K562 (cell line): Measurements from ENCODE around the gene GCHFR. TPM values are rescaled to one million over a fixed set of nuclear protein-coding genes. Genes with fewer than 3 reads are reported as not detected.

ENCODE experiments used
- ATAC-seq: fragments of 200-7000 bp; cut with Tn5 transposase; 3 replicates; pipeline ENCODE4 v1.9.1; 2020; ENCODE audit warnings: moderate library complexity
- BruUV-seq: library from RNA; stranded (reverse); fragments of 400-500 nt; replicated peaks from 2 replicates; lab custom pipeline; 2021; lab: Mats Ljungman, UMichigan
- CTCF ChIA-PET: fragments of 300-600 bp; formaldehyde crosslinking; extraction: SDS; loops from one replicate; lab custom pipeline; 2021; ENCODE audit warnings: low intra/inter-chr PET ratio; lab: Yijun Ruan, JAX
- POLR2A ChIA-PET: fragments of 300-600, 350-650 bp; sonication (Branson Sonifier 250); formaldehyde crosslinking; extraction: SDS; loops from one replicate; lab custom pipeline; 2021; ENCODE audit warnings: antibody characterized with exemption, inconsistent platforms; lab: Yijun Ruan, JAX
- DNase-seq, 4 experiments: peaks; one replicate each; pipeline versions ENCODE4 v3.0.0 to v3.0.0-alpha.2; 2011 to 2018; ENCODE audit warnings: low spot score in 3 of 4, mixed read lengths in 3 of 4; ENCODE audit errors: extremely low read depth in 1 of 4
- FAIRE-seq: peaks from 2 replicates; lab custom pipeline; 2011; peaks lifted over from hg19 to GRCh38; lab: Jason Lieb, UNC
- H2AFZ ChIP-seq: 2 replicates; pipeline ENCODE4 v1.6.0; 2011; ENCODE audit warnings: low read depth, low read length, control low read depth, inconsistent platforms
- H3K27ac ChIP-seq: fragments of 200-600 bp; 3 replicates; pipeline ENCODE4 v1.8.0; 2011; ENCODE audit warnings: low read depth, mild to moderate bottlenecking, control low read depth, inconsistent platforms, low read length, moderate library complexity, mixed read lengths; ENCODE audit errors: extremely low read depth
- H3K27me3 ChIP-seq, 2 experiments: fragments of 300-600 bp in 1 of 2; 2 replicates in 1 of 2; 3 replicates in 1 of 2; pipeline versions ENCODE4 v1.6.0 to v1.8.0; 2011; ENCODE audit warnings: inconsistent platforms in 2 of 2, low read length in 2 of 2, mild to moderate bottlenecking in 1 of 2, mixed read lengths in 1 of 2, moderate library complexity in 1 of 2; ENCODE audit not compliant: control insufficient read depth in 2 of 2, insufficient read depth in 2 of 2
- H3K36me3 ChIP-seq: fragments of 300-600 bp; 3 replicates; pipeline ENCODE4 v1.8.0; 2011; ENCODE audit warnings: mild to moderate bottlenecking, low read length, inconsistent platforms; ENCODE audit not compliant: control insufficient read depth, insufficient read depth
- H3K4me1 ChIP-seq, 2 experiments: fragments of 200-600 bp in 1 of 2; replicated peaks in 1 of 2; 2 replicates in 1 of 2; 3 replicates in 1 of 2; pipeline versions ENCODE4 v1.5.1 to v1.8.0; 2011; ENCODE audit warnings: inconsistent platforms in 2 of 2, low read length in 2 of 2, mild to moderate bottlenecking in 1 of 2, mixed read lengths in 1 of 2, moderate library complexity in 1 of 2; ENCODE audit not compliant: control insufficient read depth in 2 of 2, insufficient read depth in 2 of 2
- H3K4me2 ChIP-seq: 2 replicates; pipeline ENCODE4 v1.6.1; 2011; ENCODE audit warnings: low read length, control low read depth, inconsistent platforms, mixed read lengths; ENCODE audit not compliant: insufficient read depth
- H3K4me3 ChIP-seq: fragments of 200-600 bp; sonication (generic), shearing (Covaris generic); 2 replicates; pipeline ENCODE4 v1.5.1; 2016; ENCODE audit warnings: control low read depth, inconsistent platforms
- H3K79me2 ChIP-seq: fragments of 200-600 bp; 3 replicates; pipeline ENCODE4 v1.8.0; 2011; ENCODE audit warnings: low read length, inconsistent platforms; ENCODE audit not compliant: control insufficient read depth, insufficient read depth
- H3K9ac ChIP-seq, 2 experiments: 2 replicates each; pipeline versions ENCODE4 v1.6.0 to v1.6.1; 2011; ENCODE audit warnings: low read depth in 2 of 2, low read length in 2 of 2, control low read depth in 1 of 2, inconsistent platforms in 1 of 2, mild to moderate bottlenecking in 1 of 2, mixed read lengths in 1 of 2; ENCODE audit not compliant: insufficient read depth in 1 of 2
- H3K9me1 ChIP-seq: one replicate; pipeline ENCODE4 v1.6.0; 2011; ENCODE audit warnings: inconsistent platforms, mild to moderate bottlenecking, low read length, moderate library complexity; ENCODE audit not compliant: control insufficient read depth, insufficient read depth
- H3K9me3 ChIP-seq: replicated peaks from 2 replicates; pipeline ENCODE4 v1.5.1; 2011; ENCODE audit warnings: low read depth, low read length, inconsistent platforms; ENCODE audit not compliant: control insufficient read depth, insufficient read depth
- H4K20me1 ChIP-seq: replicated peaks from 2 replicates; pipeline ENCODE4 v1.6.1; 2011; ENCODE audit warnings: low read length, inconsistent platforms, mixed read lengths; ENCODE audit not compliant: control insufficient read depth, insufficient read depth
- EP400 ChIP-seq: fragments of 450-650 bp; IDR thresholded peaks from 2 replicates; pipeline ENCODE4 v1.6.1; 2017; ENCODE audit warnings: antibody characterized with exemption, mild to moderate bottlenecking, moderate library complexity
- FOSL1 ChIP-seq: fragments of 200-800 bp; sonication (Bioruptor generic); conservative IDR thresholded peaks from 2 replicates; pipeline ENCODE4 v1.6.1; 2016; ENCODE audit warnings: missing genetic modification characterization, missing compliant biosample characterization
- GABPB2 ChIP-seq: fragments of 250-450 bp; sonication (Bioruptor Pico); conservative IDR thresholded peaks from 2 replicates; pipeline ENCODE4 v1.5.1; 2021; ENCODE audit warnings: mild to moderate bottlenecking
- HLTF ChIP-seq: fragments of 450-650 bp; IDR thresholded peaks from 2 replicates; pipeline ENCODE4 v1.6.1; 2016
- HOMEZ ChIP-seq: fragments of 250-450 bp; sonication (Bioruptor Pico); IDR thresholded peaks from 2 replicates; pipeline ENCODE4 v1.4.0; 2020; ENCODE audit warnings: mild to moderate bottlenecking, moderate library complexity
- JUN ChIP-seq, 2 experiments: sonication (generic) in 1 of 2; formaldehyde crosslinking in 1 of 2; IDR thresholded peaks; 2 replicates each; pipeline versions ENCODE4 v1.6.1 to v1.8.0; 2012 to 2022; ENCODE audit warnings: borderline replicate concordance in 2 of 2, mild to moderate bottlenecking in 2 of 2, improper control_type of control experiment in 1 of 2, low read depth in 1 of 2, low read length in 1 of 2, missing genetic modification reagents in 1 of 2
- KLF1 ChIP-seq: fragments of 450-650 bp; IDR thresholded peaks from 2 replicates; pipeline ENCODE4 v1.6.1; 2016; ENCODE audit warnings: missing genetic modification characterization, missing compliant biosample characterization
- TFE3 ChIP-seq: fragments of 450-650 bp; formaldehyde crosslinking; IDR thresholded peaks from 2 replicates; pipeline ENCODE4 v1.4.0; 2020; ENCODE audit warnings: mild to moderate bottlenecking, mixed read lengths
- UBTF ChIP-seq, 2 experiments: IDR thresholded peaks; 2 replicates each; pipeline ENCODE4 v1.6.1; 2012; ENCODE audit warnings: improper control_type of control experiment in 2 of 2, low read depth in 2 of 2, low read length in 2 of 2, borderline replicate concordance in 1 of 2
- ZNF217 ChIP-seq: sonication (generic); formaldehyde crosslinking; IDR thresholded peaks from 2 replicates; pipeline ENCODE4 v1.8.0; 2022; ENCODE audit warnings: mild to moderate bottlenecking, missing genetic modification reagents
- WGBS: fragments of 100-300 bp; shearing (Covaris generic); methylation state at CpG from one replicate; pipeline ENCODE4 v1.1.6; 2016; ENCODE audit warnings: low coverage, mixed read lengths; ENCODE audit not compliant: insufficient coverage; ENCODE audit errors: missing lambda C conversion rate; 5-methylcytosine and 5-hydroxymethylcytosine counted together
- in situ Hi-C: fragments of 300-500 bp; cut with MboI; formaldehyde crosslinking; loops from 4 replicates; pipeline ENCODE4 v1.15.0; 2018; ENCODE audit warnings: inconsistent platforms, mixed read lengths
- intact Hi-C: fragments of 100-400 bp; cut with micrococcal nuclease; formaldehyde crosslinking; loops from 2 replicates; pipeline ENCODE4 v1.14.2; 2022
- polyA plus RNA-seq, 8 experiments: library from polyadenylated mRNA; depleted of rRNA in 4 of 8; stranded (reverse) in 5 of 8; unstranded in 3 of 8; fragments of >200 nt; fragmentation: Nextera tagmentation in 2 of 8; fragmentation: Illumina TruSeq in 1 of 8; extraction: Ambion mirVana in 2 of 8; extraction: Trizol in 1 of 8; gene quantifications; 2 replicates each; pipeline versions ENCODE4 v1.2.1 to v1.2.3, GENCODE V29; 2011 to 2014; ENCODE audit warnings: inconsistent platforms in 1 of 8, missing spikeins in 1 of 8
- total RNA-seq, 7 experiments: library from RNA; depleted of rRNA in 6 of 7; stranded (reverse); fragments of >200 nt in 6 of 7; fragmentation: Illumina TruSeq in 2 of 7; extraction: Trizol in 2 of 7; gene quantifications; 2 replicates each; pipeline versions ENCODE4 v1.2.1 to v1.2.3, GENCODE V29; 2011 to 2021; ENCODE audit warnings: low replicate concordance in 1 of 7

GCHFR gene
- total and polyA plus RNA-seq, 9 of the 15 experiments (the other 6 are each of a cell fraction or from before 2014, with no cell fraction given): 8.7 to 83.5 (median 20.8) TPM

- POLR2A ChIA-PET: interaction anchor here (0.8 to 1.8 kb wide), 3 partner anchors 9 to 24 kb away, joined by 3 to 12 read pairs (median 3); no protein-coding TSS in a partner anchor
- TF ChIP-seq TFE3 (CRISPR knock-in tag) (no peak), HLTF (no peak), HOMEZ (CRISPR knock-in tag) (no peak), GABPB2 (CRISPR knock-in tag) (no peak), ZNF217 (CRISPR knock-in tag) (no peak), FOSL1 (tag) (no peak), KLF1 (tag) (no peak), JUN (IDR thresholded peaks at IDR 0.05; ENCODE audit: borderline replicate concordance, low read depth, low read length) (no peak), JUN (CRISPR knock-in tag; IDR thresholded peaks at IDR 0.05; ENCODE audit: borderline replicate concordance) (0 out of 2 replicates have a peak, but pooled peaks have one; percentile 65), EP400 (peak; percentile 63; the same call in 1 of the 2 replicates), UBTF (IDR thresholded peaks at IDR 0.05; ENCODE audit: borderline replicate concordance in 1 of 2, low read depth in 2 of 2, low read length in 2 of 2) (no peak)
Observed at GRCh38 chr15:40806672-40807027, 42.8 kb downstream of the GCHFR start.

More at GRCh38 chr15:40806672-40807027, 42.8 kb downstream of the GCHFR start:
- peaks cover 13 to 15% of the 10 kb centered on the region in 2 experiments; a peak in 4 of 5 replicates for H3K4me1 ChIP-seq
- H3K4me3 ChIP-seq: peak overlapping the region; percentile 81
- no peaks in the 10 kb centered on the region for H3K27me3 ChIP-seq
- 0% methylated on average over 2 of the region's 2 CpGs for WGBS
- peaks cover 29% of the 10 kb centered on the region for H3K36me3 ChIP-seq
- no peaks in the 10 kb centered on the region for H4K20me1 ChIP-seq
- H3K9ac ChIP-seq: peak overlapping the region; percentile 96 to 98
- in situ Hi-C loops (no loop called here), intact Hi-C loops (no loop called here)
- peaks cover 3% of the 10 kb centered on the region for H3K9me1 ChIP-seq
- DNase-seq (no peak), FAIRE-seq (no peak), ATAC-seq (no peak)
- H3K9me3 ChIP-seq: no peaks in the 10 kb centered on the region; the same call in 1 of the 2 replicates
- H3K27ac ChIP-seq: peak overlapping the region; percentile 95
- peaks cover 19% of the 10 kb centered on the region for H3K79me2 ChIP-seq
- TSS peak; percentile 84 for BruUV-seq
- H3K4me2 ChIP-seq: peak overlapping the region; percentile 98
- CTCF ChIA-PET: no interaction called here
- peak overlapping the region; percentile 100 for H2AFZ ChIP-seq
